CD14-positive monocyte (primary cell): ENCODE data around the gene MALAT1. TPM values are rescaled to one million over a fixed set of nuclear protein-coding genes. Genes with fewer than 3 reads are reported as not detected.
A peak's percentile ranks its signal among the peaks of the same experiment; 100 is the strongest.
"Not testable (repeated sequence)": the region's sequence is repeated elsewhere in the genome, so short reads cannot be mapped to it uniquely, and the experiment has no call there.

Experiments used
- DNase-seq, 3 donors: peaks; one replicate each; pipeline ENCODE4 v3.0.0-alpha.2; 2011 to 2022
- H2AFZ ChIP-seq: 2 replicates; pipeline ENCODE4 v1.6.0; 2012; ENCODE audit warnings: mild to moderate bottlenecking, low read depth, low read length, inconsistent platforms; ENCODE audit not compliant: insufficient read depth, poor library complexity, severe bottlenecking
- H3K27ac ChIP-seq, 2 donors: 1 replicate in 1 of 2; 2 replicates in 1 of 2; pipeline ENCODE4 v1.5.1; 2012 to 2013; ENCODE audit warnings: low read length in 2 of 2, control low read depth in 1 of 2, inconsistent platforms in 1 of 2, low read depth in 1 of 2, mild to moderate bottlenecking in 1 of 2
- H3K27me3 ChIP-seq, 2 donors: one replicate each; pipeline versions ENCODE4 v1.6.0 to v1.6.1; 2011 to 2013; ENCODE audit warnings: low read length in 2 of 2; ENCODE audit not compliant: control insufficient read depth in 2 of 2, insufficient read depth in 2 of 2
- H3K36me3 ChIP-seq, 2 donors: replicated peaks in 1 of 2; 1 replicate in 1 of 2; 2 replicates in 1 of 2; pipeline versions ENCODE4 v1.5.1 to v1.6.1; 2012 to 2013; ENCODE audit warnings: low read length in 2 of 2, control low read depth in 1 of 2, inconsistent platforms in 1 of 2, mild to moderate bottlenecking in 1 of 2; ENCODE audit not compliant: insufficient read depth in 2 of 2, control insufficient read depth in 1 of 2
- H3K4me1 ChIP-seq, 2 donors: 1 replicate in 1 of 2; 2 replicates in 1 of 2; pipeline versions ENCODE4 v1.5.1 to v1.6.1; 2012 to 2013; ENCODE audit warnings: low read length in 2 of 2, control low read depth in 1 of 2, inconsistent platforms in 1 of 2, mild to moderate bottlenecking in 1 of 2, moderate library complexity in 1 of 2; ENCODE audit not compliant: insufficient read depth in 2 of 2, control insufficient read depth in 1 of 2
- H3K4me2 ChIP-seq: replicated peaks from 2 replicates; pipeline ENCODE3; 2012; ENCODE audit warnings: low read length, moderate library complexity, mild to moderate bottlenecking; ENCODE audit not compliant: poor library complexity, severe bottlenecking; ENCODE audit errors: extremely low read depth
- H3K4me3 ChIP-seq, 3 experiments: fragments of 200-600 bp in 1 of 3; sonication (generic) in 1 of 3; replicated peaks in 1 of 3; 1 replicate in 2 of 3; 2 replicates in 1 of 3; pipeline ENCODE4 v1.5.1; 2011 to 2013; ENCODE audit warnings: low read length in 3 of 3, mild to moderate bottlenecking in 3 of 3, control low read depth in 2 of 3, low read depth in 2 of 3, inconsistent platforms in 1 of 3, moderate library complexity in 1 of 3
- H3K79me2 ChIP-seq: 2 replicates; pipeline ENCODE4 v1.6.0; 2012; ENCODE audit warnings: mild to moderate bottlenecking, control low read depth, inconsistent platforms, low read length, moderate library complexity; ENCODE audit not compliant: insufficient read depth
- H3K9ac ChIP-seq: 2 replicates; pipeline ENCODE4 v1.6.0; 2017; ENCODE audit warnings: low read length, mild to moderate bottlenecking; ENCODE audit not compliant: insufficient read depth, poor library complexity, severe bottlenecking
- H3K9me3 ChIP-seq, 2 donors: replicated peaks in 1 of 2; 1 replicate in 1 of 2; 2 replicates in 1 of 2; pipeline versions ENCODE4 v1.5.1 to v1.6.1; 2012 to 2013; ENCODE audit warnings: low read length in 2 of 2, control low read depth in 1 of 2; ENCODE audit not compliant: control insufficient read depth in 1 of 2, insufficient read depth in 1 of 2
- H4K20me1 ChIP-seq: 2 replicates; pipeline ENCODE4 v1.6.0; 2012; ENCODE audit warnings: mild to moderate bottlenecking, low read length, control low read depth, moderate library complexity; ENCODE audit not compliant: insufficient read depth
- H3K27ac Mint-ChIP-seq, 7 donors: one replicate each; pipeline ENCODE4 v1.8.0; 2020; ENCODE audit warnings: mild to moderate bottlenecking in 7 of 7, mixed read lengths in 7 of 7, moderate library complexity in 6 of 7, inconsistent platforms in 2 of 7
- H3K27me3 Mint-ChIP-seq, 3 donors: one replicate each; pipeline ENCODE4 v1.8.0; 2021 to 2022; ENCODE audit warnings: low read depth in 3 of 3, mild to moderate bottlenecking in 3 of 3, mixed read lengths in 3 of 3, moderate library complexity in 3 of 3, inconsistent platforms in 1 of 3
- H3K36me3 Mint-ChIP-seq, 2 donors: one replicate each; pipeline ENCODE4 v1.8.0; 2020; ENCODE audit warnings: mixed read lengths in 2 of 2, inconsistent platforms in 1 of 2, mild to moderate bottlenecking in 1 of 2
- H3K4me1 Mint-ChIP-seq: one replicate; pipeline ENCODE4 v1.8.0; 2020; ENCODE audit warnings: mild to moderate bottlenecking, mixed read lengths
- H3K4me3 Mint-ChIP-seq, 2 donors: one replicate each; pipeline ENCODE4 v1.8.0; 2020; ENCODE audit warnings: mild to moderate bottlenecking in 2 of 2, mixed read lengths in 2 of 2, moderate library complexity in 1 of 2
- H3K9me3 Mint-ChIP-seq, 7 donors: one replicate each; pipeline ENCODE4 v1.8.0; 2020 to 2022; ENCODE audit warnings: mixed read lengths in 7 of 7, mild to moderate bottlenecking in 6 of 7, moderate library complexity in 6 of 7, inconsistent platforms in 2 of 7
- CTCF ChIP-seq: fragments of 200-600 bp; IDR thresholded peaks from one replicate; pipeline ENCODE4 v1.8.0; 2022; ENCODE audit warnings: antibody characterized with exemption, mild to moderate bottlenecking
- WGBS: methylation state at CpG from one replicate; pipeline ENCODE4 v1.1.5; 2013; ENCODE audit warnings: missing lambda C conversion rate; ENCODE audit not compliant: insufficient coverage; 5-methylcytosine and 5-hydroxymethylcytosine counted together
- intact Hi-C, 2 donors: fragments of 100-400 bp; cut with micrococcal nuclease; formaldehyde crosslinking; loops; one replicate each; pipeline versions ENCODE4 v1.15.0 to v1.15.1; 2023
- polyA plus RNA-seq, 3 donors: library from polyadenylated mRNA; depleted of rRNA in 1 of 3; unstranded in 2 of 3; stranded (reverse) in 1 of 3; fragments of 300-500 nt in 2 of 3; fragments of >200 nt in 1 of 3; fragmentation: Illumina TruSeq in 2 of 3; gene quantifications; 1 replicate in 2 of 3; 2 replicates in 1 of 3; pipeline ENCODE4 v1.2.3, GENCODE V29; 2012 to 2021

The MALAT1 gene
- polyA plus RNA-seq, 3 donors = 263 to 815 (median 554) TPM

DNA sequence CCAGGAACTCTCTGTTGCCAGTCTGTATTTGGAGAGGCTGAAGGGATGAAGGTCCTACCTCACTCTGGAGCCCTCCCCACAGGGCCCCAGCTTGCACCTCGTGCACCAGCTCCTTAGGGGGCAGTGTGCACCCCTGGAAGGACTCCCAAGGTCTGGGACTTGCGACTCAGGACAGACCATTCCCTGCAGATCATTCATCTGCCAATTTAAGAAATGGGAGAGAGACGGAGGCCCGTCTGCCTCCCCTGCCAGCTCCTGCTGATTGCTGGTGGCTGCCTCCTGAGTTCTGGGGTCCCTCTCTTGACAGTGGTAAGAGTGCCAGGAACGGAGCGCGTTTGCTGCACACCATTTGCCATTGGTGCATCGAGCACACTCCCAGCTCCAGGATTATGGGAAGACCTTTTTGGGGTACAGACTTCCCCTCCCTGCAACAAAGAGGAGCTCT lies 27.4 kb upstream of the MALAT1 start:
- Mint-ChIP-seq H3K4me1 (peaks cover 35% of the 10 kb centered on the region), H3K9me3 (no peaks in the 10 kb centered on the region), H3K36me3 (peaks cover 0 to 4% of the 10 kb centered on the region in 2 donors), H3K27ac (peak overlapping the region; percentile 90 to 98 (median 96)), H3K27me3 (peaks cover 0 to 3% (median 1%) of the 10 kb centered on the region in 3 donors), H3K4me3 (peak overlapping the region; percentile 71 to 78)
- Histone ChIP-seq H4K20me1 (no peaks in the 10 kb centered on the region), H2AFZ (no peak overlapping the region), H3K4me3 (peak overlapping the region; percentile 9 to 64 (median 11)), H3K9me3 (no peaks in the 10 kb centered on the region), H3K4me2 (peak overlapping the region; percentile 64), H3K4me1 (peaks cover 27 to 29% of the 10 kb centered on the region in 2 donors), H3K27ac (peak overlapping the region; percentile 79 to 92), H3K36me3 (no peaks in the 10 kb centered on the region), H3K9ac (peak overlapping the region; percentile 74), H3K79me2 (peaks cover 21% of the 10 kb centered on the region), H3K27me3 (no peaks in the 10 kb centered on the region)
- peak; percentile 65 for TF ChIP-seq CTCF
- 28% methylated on average over 8 of the region's 8 CpGs for WGBS
- DNase-seq = peak in 2 of 3 donors; percentile 69 to 82
- intact Hi-C loops = loop anchor here (2.0 to 5.0 kb wide), 3 partner anchors 17 to 36 kb away; no protein-coding TSS in a partner anchor

- not testable (repeated sequence) for H3K27me3 ChIP-seq, H3K9me3 Mint-ChIP-seq, H3K27me3 Mint-ChIP-seq, DNase-seq, H3K36me3 ChIP-seq, H3K36me3 Mint-ChIP-seq, H3K9me3 ChIP-seq, H4K20me1 ChIP-seq, H2AFZ ChIP-seq
- H3K79me2 ChIP-seq = peaks cover 30% of the 10 kb centered on the region
- peaks cover 33 to 36% of the 10 kb centered on the region in 2 donors for H3K4me1 ChIP-seq
- peak overlapping the region; percentile 90 to 98 (median 96) for H3K27ac Mint-ChIP-seq
- peak overlapping the region; percentile 64 for H3K4me2 ChIP-seq
- H3K4me3 ChIP-seq = peak overlapping the region in 1 of 3 experiments; percentile 64
- H3K9ac ChIP-seq = peak overlapping the region; percentile 74
- WGBS = no CpG with 5 or more reads among the region's 14 CpGs
- peak overlapping the region; percentile 79 to 92 for H3K27ac ChIP-seq
- intact Hi-C loops = loop anchor here in 1 of 2 donors (5.0 kb wide), 1 partner anchor 35 kb away; no protein-coding TSS in a partner anchor
- peaks cover 41% of the 10 kb centered on the region for H3K4me1 Mint-ChIP-seq
- peak overlapping the region; percentile 63 to 78 for H3K4me3 Mint-ChIP-seq
These were observed 26.1 kb upstream of the MALAT1 start for GRCh38 chr11:65472588-65473277.
